GM18951 (cell line): ENCODE measurements around the gene GZMM.

Experiments
- POLR2A ChIP-seq: IDR thresholded peaks from 4 replicates; pipeline ENCODE4 v1.6.1; 2011; ENCODE audit warnings: mild to moderate bottlenecking; ENCODE audit not compliant: insufficient read length, insufficient read depth; ENCODE audit errors: extremely low read depth
- in situ Hi-C: fragments of 300-500 bp; cut with MboI; formaldehyde crosslinking; loops from one replicate; pipeline ENCODE4 v1.12.0; 2022; ENCODE audit warnings: low sequenced_read_pairs, mixed read lengths, inconsistent platforms; ENCODE audit not compliant: unreplicated experiment

GZMM gene

DNA sequence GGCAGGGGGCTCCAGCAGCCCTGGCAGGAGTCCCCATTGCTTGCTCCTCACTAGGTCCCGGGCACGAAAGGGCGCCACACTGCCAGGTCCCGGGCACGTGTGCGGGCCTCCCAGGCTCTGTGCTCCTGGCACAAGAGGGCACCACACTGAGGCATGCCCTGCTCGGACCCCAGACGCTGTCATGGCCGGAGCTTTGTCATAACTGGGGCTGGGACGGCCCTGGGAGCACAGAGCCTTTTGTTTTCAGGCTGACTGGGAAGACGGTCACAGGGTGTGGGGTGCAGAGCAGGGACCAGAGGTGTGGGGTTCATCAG is 35.9 kb downstream of the GZMM start:
- no peak for TF ChIP-seq POLR2A

DNA sequence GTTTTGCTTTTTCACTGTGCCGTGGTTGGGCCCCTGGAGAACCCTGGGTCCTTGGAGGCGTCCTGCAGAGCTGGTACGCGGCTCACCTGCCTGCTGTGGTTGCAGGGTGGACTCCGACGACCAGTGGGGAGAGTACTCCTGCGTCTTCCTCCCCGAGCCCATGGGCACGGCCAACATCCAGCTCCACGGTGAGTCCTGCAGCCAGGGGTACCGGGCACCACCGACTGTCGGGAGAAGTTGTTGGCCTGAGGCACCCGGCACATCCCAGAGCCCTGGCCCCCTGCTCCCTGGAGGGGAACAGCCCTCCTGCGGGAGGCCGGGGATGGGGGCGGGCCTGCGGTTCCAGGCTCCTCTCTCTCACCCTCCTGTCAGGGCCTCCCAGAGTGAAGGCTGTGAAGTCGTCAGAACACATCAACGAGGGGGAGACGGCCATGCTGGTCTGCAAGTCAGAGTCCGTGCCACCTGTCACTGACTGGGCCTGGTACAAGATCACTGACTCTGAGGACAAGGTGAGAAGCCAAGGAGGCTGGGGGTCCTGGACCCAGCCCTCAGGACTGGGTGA is 36.5 kb downstream of the GZMM start:
- no peak for TF ChIP-seq POLR2A
- in situ Hi-C loops, result loop anchor here (25.0 kb wide), 1 partner anchor 157 kb away; no protein-coding TSS in a partner anchor

More for the DNA sequence above, 35.9 kb downstream of the GZMM start:
- in situ Hi-C loops, result loop anchor here (25.0 kb wide), 1 partner anchor 158 kb away; no protein-coding TSS in a partner anchor

DNA sequence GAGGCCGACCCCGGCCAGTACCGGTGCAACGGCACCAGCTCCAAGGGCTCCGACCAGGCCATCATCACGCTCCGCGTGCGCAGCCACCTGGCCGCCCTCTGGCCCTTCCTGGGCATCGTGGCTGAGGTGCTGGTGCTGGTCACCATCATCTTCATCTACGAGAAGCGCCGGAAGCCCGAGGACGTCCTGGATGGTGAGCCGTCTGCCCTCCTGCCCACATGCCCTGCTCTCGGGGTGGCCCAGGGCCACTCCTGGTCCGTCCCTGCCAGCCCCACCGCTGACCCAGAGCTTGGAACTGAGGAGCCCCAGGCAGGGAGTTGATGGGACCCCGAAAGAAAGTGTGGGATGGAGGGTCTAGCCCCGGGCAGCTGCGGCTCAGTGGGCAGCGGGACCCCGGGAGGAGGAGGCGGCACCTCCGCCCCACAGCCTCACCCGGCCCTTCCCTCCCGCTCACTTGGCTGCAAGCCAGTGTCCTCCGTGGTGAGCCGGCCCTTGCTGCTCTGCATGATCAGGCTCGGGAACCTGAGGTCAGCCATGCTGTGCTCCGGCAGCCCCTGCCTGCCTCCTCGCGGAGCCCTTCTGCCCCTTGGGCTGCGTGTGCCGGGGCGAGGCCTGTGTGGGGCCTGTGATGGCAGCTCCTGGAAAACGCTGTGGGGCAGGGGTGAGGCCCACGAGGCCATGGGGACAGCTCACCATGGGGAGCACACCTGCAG is 37.7 kb downstream of the GZMM start:
- no peak for TF ChIP-seq POLR2A
- in situ Hi-C loops, result loop anchor here (25.0 kb wide), 1 partner anchor 156 kb away; no protein-coding TSS in a partner anchor

DNA sequence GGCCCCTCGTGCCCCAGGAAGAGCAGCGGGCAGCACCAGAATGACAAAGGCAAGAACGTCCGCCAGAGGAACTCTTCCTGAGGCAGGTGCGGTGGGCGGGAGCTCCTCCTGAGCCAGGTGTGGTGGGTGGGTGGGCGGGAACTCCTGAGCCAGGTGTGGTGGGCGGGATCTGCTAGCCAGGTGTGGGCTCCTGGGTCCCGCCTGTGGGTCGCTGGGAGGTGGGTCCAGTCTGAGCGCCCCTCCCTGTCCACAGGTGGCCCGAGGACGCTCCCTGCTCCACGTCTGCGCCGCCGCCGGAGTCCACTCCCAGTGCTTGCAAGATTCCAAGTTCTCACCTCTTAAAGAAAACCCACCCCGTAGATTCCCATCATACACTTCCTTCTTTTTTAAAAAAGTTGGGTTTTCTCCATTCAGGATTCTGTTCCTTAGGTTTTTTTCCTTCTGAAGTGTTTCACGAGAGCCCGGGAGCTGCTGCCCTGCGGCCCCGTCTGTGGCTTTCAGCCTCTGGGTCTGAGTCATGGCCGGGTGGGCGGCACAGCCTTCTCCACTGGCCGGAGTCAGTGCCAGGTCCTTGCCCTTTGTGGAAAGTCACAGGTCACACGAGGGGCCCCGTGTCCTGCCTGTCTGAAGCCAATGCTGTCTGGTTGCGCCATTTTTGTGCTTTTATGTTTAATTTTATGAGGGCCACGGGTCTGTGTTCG is 38.8 kb downstream of the GZMM start:
- no peak for TF ChIP-seq POLR2A
- in situ Hi-C loops, result loop anchor here (25.0 kb wide), 1 partner anchor 155 kb away; no protein-coding TSS in a partner anchor

DNA sequence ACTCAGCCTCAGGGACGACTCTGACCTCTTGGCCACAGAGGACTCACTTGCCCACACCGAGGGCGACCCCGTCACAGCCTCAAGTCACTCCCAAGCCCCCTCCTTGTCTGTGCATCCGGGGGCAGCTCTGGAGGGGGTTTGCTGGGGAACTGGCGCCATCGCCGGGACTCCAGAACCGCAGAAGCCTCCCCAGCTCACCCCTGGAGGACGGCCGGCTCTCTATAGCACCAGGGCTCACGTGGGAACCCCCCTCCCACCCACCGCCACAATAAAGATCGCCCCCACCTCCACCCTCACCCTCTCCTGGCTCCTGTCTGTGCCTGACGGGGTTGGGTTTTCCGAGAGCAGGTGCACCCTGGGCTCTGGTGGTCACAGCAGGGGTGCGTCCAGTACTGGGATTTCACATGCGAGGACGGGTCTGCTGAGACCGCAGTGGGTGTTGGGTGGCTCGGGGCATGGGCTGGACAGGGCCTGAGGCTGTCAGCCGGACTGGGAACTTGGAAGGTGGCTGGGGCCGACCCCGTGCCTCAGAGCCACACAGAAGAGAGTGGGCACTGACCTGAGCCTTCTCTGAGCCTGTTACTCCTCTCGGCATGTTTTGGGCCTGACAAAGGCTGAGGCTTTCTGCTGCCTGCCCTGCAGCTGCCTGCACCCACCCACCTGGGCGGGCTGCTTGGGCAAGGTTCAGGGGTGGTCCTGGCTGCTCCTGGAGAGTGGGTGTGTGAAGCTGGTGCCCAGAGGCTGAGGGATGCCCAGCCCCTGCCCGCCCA is 39.5 kb downstream of the GZMM start:
- no peak for TF ChIP-seq POLR2A
- in situ Hi-C loops, result loop anchor here (25.0 kb wide), 1 partner anchor 154 kb away; no protein-coding TSS in a partner anchor

DNA sequence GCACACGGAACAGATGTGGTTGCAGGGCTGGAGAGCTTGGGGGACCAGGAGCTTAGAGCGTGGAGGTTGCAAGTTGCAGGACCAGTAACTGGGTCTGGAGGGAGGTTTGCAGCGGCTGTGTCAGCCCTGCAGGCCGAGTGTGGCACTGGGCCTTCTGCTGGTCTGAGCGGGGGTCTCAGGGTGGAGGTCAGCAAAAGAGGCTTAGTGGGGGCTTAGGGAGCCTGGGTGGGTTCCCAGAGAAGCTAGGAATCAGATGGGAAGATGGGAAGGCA is 40.1 kb downstream of the GZMM start:
- in situ Hi-C loops, result loop anchor here (25.0 kb wide), 1 partner anchor 153 kb away; no protein-coding TSS in a partner anchor
- TF ChIP-seq POLR2A, result no peak

DNA sequence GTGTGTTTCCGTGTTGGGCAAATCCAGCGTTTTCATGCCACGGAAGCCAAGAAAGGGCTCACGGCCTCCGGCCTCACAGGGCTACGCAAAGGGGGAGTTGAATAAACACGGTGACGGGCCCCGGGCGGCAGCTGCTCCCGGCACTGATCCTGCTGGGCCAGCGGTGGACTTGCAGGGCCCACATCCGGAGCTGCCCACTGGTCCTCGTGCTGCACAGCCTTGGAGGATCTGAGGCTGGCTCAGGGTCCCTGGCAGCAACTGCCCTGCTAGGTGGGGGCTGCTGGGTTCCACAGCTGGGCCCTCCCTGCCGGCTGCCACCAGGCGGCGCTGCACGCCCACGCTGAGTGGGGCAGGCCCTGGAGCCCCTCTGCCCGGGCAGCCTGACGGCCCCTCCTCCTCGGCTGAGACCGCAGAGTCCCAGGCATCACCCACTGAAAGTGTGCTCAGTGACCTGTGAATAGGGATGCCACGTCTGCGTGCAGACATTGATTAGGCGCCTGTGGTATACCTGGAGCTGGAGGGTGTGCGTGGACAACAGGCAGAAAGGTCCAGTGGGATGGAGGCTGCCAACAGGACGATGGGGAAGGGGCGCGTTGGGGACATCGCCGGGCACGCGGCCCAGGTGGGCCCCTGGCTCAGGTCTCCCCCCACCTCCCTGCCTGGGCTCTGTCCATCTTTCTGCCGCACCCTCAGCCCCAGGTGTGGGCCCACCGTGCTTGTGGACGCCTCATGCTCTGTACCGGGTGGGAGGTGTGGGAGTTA is 40.6 kb downstream of the GZMM start:
- in situ Hi-C loops, result loop anchor here (25.0 kb wide), 1 partner anchor 153 kb away; no protein-coding TSS in a partner anchor
- peak; percentile 27 for TF ChIP-seq POLR2A

DNA sequence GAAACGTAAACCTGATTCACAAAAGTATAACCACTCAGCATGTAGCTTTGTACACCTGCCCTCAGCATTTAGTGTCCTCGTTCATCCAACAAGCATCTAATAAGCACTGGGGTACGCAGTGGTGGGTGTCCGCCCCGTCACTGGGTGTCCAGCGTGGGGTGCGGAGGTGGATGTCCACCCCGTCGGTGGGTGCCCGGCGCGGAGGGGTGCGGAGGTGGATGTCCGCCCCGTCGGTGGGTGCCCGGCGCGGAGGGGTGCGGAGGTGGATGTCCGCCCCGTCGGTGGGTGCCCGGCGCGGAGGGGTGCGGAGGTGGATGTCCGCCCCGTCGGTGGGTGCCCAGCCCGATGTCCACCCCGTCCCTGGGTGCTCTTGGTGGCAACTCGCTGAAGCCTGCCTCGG is 41.3 kb downstream of the GZMM start:
- in situ Hi-C loops, result loop anchor here (25.0 kb wide), 1 partner anchor 152 kb away; no protein-coding TSS in a partner anchor

DNA sequence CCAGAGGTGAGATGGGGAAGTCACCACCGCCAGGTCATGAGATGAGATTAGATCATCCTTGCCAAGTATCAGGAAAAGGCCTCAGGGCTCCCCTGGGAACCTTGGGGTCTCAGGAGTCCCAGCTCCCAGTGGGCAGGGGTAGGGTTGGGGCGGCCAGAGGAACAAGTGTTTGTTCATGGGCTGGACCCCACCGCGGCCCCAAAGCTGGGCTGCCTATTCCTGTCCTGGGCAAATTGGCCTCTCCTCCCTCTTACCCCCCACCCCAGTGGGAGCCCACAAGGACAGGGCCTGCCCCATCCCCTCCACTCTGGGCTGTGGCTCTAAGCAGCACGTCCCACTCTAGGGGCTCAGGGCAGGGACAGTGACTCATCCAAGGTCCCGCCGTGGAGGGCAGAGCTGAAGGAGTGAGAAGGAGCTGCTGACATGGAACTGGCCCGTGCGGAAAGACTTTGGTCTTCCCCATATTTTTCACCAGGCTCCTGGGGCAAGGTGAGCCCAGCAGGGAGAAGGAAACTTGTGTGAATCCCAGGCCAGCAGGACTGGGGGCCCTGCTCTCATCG is 41.8 kb downstream of the GZMM start:
- no peak for TF ChIP-seq POLR2A
- in situ Hi-C loops, result loop anchor here (25.0 kb wide), 1 partner anchor 152 kb away; no protein-coding TSS in a partner anchor

DNA sequence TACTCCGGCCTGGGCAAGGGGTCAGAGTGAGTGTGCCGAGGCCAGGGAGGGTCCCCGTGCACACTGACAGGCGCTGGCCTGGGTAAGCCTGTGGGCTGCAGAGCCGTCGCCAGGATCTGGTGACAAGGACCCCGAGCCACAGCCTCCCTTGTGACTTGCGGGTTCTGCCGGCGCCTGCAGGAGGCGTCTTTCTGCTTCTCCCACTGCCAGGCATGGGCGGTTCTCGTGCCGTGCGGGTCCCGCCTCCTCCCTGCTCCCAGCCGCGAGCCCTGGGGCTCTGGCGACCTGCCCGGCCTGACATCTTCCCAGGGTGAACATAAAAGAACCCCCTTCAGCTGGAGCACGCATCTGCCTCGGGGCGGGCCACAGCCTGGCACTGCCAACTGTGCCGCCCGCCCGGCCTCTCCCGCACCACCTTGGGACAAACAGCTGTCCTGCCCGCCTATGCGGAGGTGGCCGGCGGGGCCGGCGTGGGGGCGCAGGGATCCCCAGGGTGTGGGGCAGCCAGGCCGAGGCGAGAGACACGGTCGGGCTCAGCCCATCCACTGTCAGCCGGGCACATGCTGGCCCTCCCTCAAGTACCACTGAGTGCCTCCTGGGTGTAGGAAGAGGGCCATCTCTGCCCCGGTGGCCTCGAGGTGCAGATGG is 44.4 kb downstream of the GZMM start:
- no peak for TF ChIP-seq POLR2A
- in situ Hi-C loops, result loop anchor here (25.0 kb wide), 1 partner anchor 149 kb away; no protein-coding TSS in a partner anchor

DNA sequence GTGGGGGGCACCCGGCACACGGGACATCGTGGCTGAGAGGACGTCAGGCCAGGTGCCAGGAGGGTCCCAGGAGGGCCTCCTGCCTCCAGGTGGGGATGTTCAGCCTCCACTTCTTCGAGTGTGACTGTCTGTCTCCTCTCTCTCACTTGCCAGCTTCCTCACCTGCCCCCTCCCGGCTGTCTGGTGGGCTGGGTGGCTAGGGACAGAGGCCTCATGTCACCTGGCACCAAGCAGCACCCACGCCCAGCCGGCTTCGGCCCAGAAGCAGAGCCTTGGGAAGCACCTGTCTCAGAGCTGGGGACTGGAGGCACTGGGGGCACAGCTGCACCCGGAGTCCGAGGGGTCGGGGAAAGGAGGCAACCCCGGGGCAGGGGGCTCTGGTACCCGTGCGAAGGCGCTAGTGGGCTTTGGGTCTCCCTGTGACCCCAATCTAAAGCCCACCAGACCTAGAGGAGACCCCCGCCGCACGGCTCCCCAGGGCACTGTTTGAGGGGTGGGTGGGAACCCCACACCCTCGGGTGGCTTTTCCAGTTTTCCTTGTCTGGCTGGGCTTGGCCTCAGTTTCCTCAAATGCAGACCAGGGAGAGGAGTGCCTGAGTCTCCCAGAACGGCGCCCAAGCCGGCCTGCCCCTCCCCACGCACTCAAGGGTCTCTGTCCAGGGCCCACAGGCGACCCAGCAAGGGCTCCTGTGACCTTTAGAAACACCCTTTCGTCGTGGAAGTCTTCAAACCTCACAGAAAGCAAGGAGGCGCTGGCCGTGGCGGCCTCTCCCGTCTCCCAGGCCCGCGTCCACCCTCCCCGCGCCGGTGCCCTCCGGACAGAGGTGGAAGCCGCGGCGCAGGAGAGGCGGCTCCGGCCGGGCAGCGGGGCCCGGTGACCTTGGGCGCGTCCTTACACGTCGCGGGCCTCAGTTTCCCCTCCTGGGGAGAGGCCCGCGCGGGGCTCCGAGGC is 45.2 kb downstream of the GZMM start:
- in situ Hi-C loops, result loop anchor here (25.0 kb wide), 1 partner anchor 148 kb away; no protein-coding TSS in a partner anchor
- TF ChIP-seq POLR2A, result no peak
